ENCODE results near the gene BRF1.

The BRF1 gene

GRCh38 chr14:105252552-105253328 is 48.1 kb downstream of the BRF1 start:
- TF ChIP-seq EZH2phosphoT487 (IDR thresholded peaks at IDR 0.05; ENCODE audit: borderline replicate concordance, low read length) (no peak), CTCF (IDR thresholded peaks at IDR 0.05; ENCODE audit: low read depth, low read length, poor library complexity, severe bottlenecking) (no peak)
- Histone ChIP-seq H3K27me3 (ENCODE audit: control insufficient read depth, low read length) (no peaks in the 10 kb centered on the region), H3K27ac (ENCODE audit: low read depth, low read length) (no peak overlapping the region), H3K4me1 (ENCODE audit: control insufficient read depth, low read length) (peaks cover 57% of the 10 kb centered on the region), H3K36me3 (ENCODE audit: control insufficient read depth, low read length) (peaks cover 20% of the 10 kb centered on the region), H4K20me1 (ENCODE audit: control insufficient read depth, insufficient read depth, low read depth, low read length) (no peaks in the 10 kb centered on the region; the same call in 1 of the 2 replicates), H3K9me3 (ENCODE audit: control insufficient read depth, insufficient read depth, low read length) (no peaks in the 10 kb centered on the region), H3K79me2 (ENCODE audit: control insufficient read depth, low read length) (peaks cover 15% of the 10 kb centered on the region), H3K4me2 (ENCODE audit: low read length) (no peak overlapping the region), H3K9me2 (replicated peaks; ENCODE audit: control insufficient read depth, low read length) (no peaks in the 10 kb centered on the region), H3K4me3 (ENCODE audit: low read length) (no peak overlapping the region), H3F3A (ENCODE audit: control insufficient read depth, insufficient read depth) (peaks cover 6% of the 10 kb centered on the region; the same call in 1 of the 2 replicates)

GRCh38 chr14:105251920-105252319 is 48.9 kb downstream of the BRF1 start:
- H4K20me1 ChIP-seq (ENCODE audit: control insufficient read depth, insufficient read depth, low read depth, low read length): no peaks in the 10 kb centered on the region; the same call in 1 of the 2 replicates
- H3K36me3 ChIP-seq (ENCODE audit: control insufficient read depth, low read length): peaks cover 23% of the 10 kb centered on the region
- no peaks in the 10 kb centered on the region for H3K9me2 ChIP-seq (replicated peaks; ENCODE audit: control insufficient read depth, low read length)
- H3K4me1 ChIP-seq (ENCODE audit: control insufficient read depth, low read length): peaks cover 57% of the 10 kb centered on the region
- H3F3A ChIP-seq (ENCODE audit: control insufficient read depth, insufficient read depth): peaks cover 6% of the 10 kb centered on the region; the same call in 1 of the 2 replicates
- H3K27me3 ChIP-seq (ENCODE audit: control insufficient read depth, low read length): no peaks in the 10 kb centered on the region
- no peak for TF ChIP-seq EZH2phosphoT487 (IDR thresholded peaks at IDR 0.05; ENCODE audit: borderline replicate concordance, low read length)
- TF ChIP-seq CTCF (IDR thresholded peaks at IDR 0.05; ENCODE audit: low read depth, low read length, poor library complexity, severe bottlenecking): no peak
- no peak overlapping the region for H3K4me3 ChIP-seq (ENCODE audit: low read length)
- peaks cover 24% of the 10 kb centered on the region for H3K79me2 ChIP-seq (ENCODE audit: control insufficient read depth, low read length)
- no peaks in the 10 kb centered on the region for H3K9me3 ChIP-seq (ENCODE audit: control insufficient read depth, insufficient read depth, low read length)
- no peak overlapping the region for H3K27ac ChIP-seq (ENCODE audit: low read depth, low read length)
- no peak overlapping the region for H3K4me2 ChIP-seq (ENCODE audit: low read length)

GRCh38 chr14:105250986-105251385 is 49.8 kb downstream of the BRF1 start:
- Histone ChIP-seq H3K27me3 (ENCODE audit: control insufficient read depth, low read length) (no peaks in the 10 kb centered on the region), H3F3A (ENCODE audit: control insufficient read depth, insufficient read depth) (peaks cover 6% of the 10 kb centered on the region; the same call in 1 of the 2 replicates), H3K4me3 (ENCODE audit: low read length) (no peak overlapping the region), H4K20me1 (ENCODE audit: control insufficient read depth, insufficient read depth, low read depth, low read length) (no peaks in the 10 kb centered on the region; the same call in 1 of the 2 replicates), H3K79me2 (ENCODE audit: control insufficient read depth, low read length) (peaks cover 26% of the 10 kb centered on the region), H3K4me1 (ENCODE audit: control insufficient read depth, low read length) (peaks cover 47% of the 10 kb centered on the region), H3K27ac (ENCODE audit: low read depth, low read length) (no peak overlapping the region), H3K9me3 (ENCODE audit: control insufficient read depth, insufficient read depth, low read length) (no peaks in the 10 kb centered on the region), H3K9me2 (replicated peaks; ENCODE audit: control insufficient read depth, low read length) (no peaks in the 10 kb centered on the region), H3K36me3 (ENCODE audit: control insufficient read depth, low read length) (peaks cover 25% of the 10 kb centered on the region), H3K4me2 (ENCODE audit: low read length) (peak overlapping the region; percentile 21; the same call in 1 of the 2 replicates)
- TF ChIP-seq CTCF (IDR thresholded peaks at IDR 0.05; ENCODE audit: low read depth, low read length, poor library complexity, severe bottlenecking): no peak
- no peak for TF ChIP-seq EZH2phosphoT487 (IDR thresholded peaks at IDR 0.05; ENCODE audit: borderline replicate concordance, low read length)

Measured in DOHH2 (cell line).